Measurements from ENCODE around the gene MIPOL1.

DNA sequence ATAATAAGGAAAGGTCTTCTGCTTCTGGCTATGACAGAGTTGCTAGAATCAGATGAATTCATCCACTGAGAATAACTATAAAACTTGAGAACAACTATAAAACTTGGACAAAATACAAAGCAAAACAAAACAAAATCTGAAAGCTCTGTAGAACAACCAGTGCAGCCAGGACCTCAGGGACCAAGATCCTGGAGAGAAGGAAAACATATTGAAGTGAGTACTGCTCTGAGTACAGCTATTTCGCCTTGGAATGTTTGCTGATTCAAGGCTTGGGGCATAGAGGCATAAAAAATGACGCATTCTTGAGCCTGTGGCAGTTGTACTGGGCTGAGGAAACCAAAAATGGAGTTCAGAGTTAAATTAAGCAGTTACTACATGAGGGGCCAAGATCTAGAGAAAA lies 375.6 kb downstream of the MIPOL1 start:
- TF ChIP-seq, protein P1, sequence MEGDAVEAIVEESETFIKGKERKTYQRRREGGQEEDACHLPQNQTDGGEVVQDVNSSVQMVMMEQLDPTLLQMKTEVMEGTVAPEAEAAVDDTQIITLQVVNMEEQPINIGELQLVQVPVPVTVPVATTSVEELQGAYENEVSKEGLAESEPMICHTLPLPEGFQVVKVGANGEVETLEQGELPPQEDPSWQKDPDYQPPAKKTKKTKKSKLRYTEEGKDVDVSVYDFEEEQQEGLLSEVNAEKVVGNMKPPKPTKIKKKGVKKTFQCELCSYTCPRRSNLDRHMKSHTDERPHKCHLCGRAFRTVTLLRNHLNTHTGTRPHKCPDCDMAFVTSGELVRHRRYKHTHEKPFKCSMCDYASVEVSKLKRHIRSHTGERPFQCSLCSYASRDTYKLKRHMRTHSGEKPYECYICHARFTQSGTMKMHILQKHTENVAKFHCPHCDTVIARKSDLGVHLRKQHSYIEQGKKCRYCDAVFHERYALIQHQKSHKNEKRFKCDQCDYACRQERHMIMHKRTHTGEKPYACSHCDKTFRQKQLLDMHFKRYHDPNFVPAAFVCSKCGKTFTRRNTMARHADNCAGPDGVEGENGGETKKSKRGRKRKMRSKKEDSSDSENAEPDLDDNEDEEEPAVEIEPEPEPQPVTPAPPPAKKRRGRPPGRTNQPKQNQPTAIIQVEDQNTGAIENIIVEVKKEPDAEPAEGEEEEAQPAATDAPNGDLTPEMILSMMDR (IDR thresholded peaks at IDR 0.05) = no peak
- TF ChIP-seq POLR2A (IDR thresholded peaks at IDR 0.05) = no peak
